Activated CD4-positive, CD25-positive, alpha-beta regulatory T cell treated with anti-CD3 and anti-CD28 coated beads, Interleukin-2, amount 50 U/mL, for 16 hours (primary cell): Measurements from ENCODE around the gene MASTL.
"Not testable (repeated sequence)": the region's sequence is repeated elsewhere in the genome, so short reads cannot be mapped to it uniquely, and the experiment has no call there.

Source experiments
- DNase-seq: peaks from one replicate; pipeline ENCODE4 v3.0.0-alpha.2; 2020; ENCODE audit warnings: low read depth, low spot score

The MASTL gene

DNA sequence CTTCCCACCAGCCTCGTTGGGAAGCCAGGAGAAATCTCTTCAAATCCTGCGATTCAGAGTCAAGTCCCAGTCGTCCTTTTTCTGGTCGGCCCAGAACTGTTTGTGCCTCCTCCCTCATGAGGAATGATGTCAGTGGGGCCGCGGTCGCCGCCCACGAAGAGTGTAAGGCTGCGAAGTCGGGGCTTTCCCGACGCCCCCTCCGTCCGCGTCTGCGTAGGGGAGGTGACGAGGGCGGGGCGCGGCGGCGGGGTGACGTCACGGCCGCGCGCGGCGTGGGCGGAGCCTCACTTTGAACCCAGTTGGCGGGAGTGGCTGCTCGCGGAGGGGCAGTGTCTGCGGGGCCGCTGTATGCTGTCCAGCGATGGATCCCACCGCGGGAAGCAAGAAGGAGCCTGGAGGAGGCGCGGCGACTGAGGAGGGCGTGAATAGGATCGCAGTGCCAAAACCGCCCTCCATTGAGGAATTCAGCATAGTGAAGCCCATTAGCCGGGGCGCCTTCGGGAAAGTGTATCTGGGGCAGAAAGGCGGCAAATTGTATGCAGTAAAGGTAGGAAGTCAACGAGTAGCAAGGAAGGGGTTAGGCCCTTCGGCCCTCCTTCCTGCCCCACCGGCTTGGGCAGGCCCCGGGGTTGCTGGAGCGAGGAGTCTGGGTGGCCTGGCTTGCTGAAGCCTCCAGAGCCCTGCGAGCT lies at the start of gene MASTL:
MASTL (plus strand) TSS at position 287 of the 689 bp plus-strand sequence; CDS start at position 362, 75 bp downstream.
- DNase-seq: peak; percentile 93

DNA sequence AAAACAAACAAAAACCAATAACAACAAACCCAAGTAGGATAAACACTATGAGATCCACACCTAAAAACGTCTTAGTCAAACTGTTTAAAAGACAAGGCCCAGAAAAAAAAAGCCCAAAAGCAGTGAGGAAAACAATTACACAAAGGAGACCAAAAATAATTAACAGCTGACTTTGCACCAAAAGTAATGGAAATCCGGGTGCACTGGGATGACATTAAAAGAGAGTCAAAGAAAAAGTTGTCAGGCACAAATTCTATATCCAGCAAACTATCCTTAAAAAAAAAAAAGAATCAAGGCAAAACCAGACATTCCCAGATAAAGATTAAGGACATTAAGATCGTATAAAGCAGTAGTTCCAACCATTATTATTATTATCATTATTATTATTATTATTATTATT lies 47.0 kb upstream of the MASTL start:
- DNase-seq: no peak

DNA sequence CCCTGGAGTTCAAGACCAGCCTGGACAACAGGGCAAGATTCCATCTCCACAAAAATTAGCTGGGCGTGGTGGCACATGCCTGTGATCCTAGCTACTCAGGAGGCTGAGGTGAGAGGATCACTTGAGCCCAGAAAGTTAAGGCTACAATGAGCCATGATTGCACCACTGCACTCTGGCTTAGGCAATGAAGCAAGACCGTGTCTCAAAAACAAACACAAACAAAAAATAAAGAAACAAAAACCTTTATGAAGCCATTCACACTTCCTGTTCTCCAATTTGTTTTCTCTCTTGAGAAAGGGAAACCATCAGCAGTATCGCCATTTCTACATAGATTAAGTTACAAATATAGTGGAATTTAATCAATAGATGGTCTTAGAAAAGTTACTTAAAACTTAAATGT lies 20.8 kb upstream of the MASTL start:
- DNase-seq: no peak

DNA sequence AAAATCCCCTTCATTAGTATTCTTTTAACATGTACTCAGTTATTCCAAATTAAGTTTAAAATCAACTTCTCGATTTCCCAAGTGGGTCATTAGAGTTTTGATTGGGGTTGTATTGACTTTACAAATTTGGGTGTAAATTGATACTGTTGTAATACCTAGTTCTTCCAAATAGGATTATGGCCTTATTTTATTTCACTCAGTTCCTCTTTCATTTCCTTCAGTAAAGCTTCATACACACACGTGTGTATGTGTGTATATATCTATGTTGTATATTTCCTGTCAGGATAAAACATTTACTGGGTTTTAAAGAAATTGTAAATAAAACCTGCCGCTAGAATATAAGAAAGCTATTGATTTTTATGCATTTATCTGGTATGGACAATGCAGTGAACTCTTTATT lies 16.9 kb upstream of the MASTL start:
- DNase-seq: no peak

DNA sequence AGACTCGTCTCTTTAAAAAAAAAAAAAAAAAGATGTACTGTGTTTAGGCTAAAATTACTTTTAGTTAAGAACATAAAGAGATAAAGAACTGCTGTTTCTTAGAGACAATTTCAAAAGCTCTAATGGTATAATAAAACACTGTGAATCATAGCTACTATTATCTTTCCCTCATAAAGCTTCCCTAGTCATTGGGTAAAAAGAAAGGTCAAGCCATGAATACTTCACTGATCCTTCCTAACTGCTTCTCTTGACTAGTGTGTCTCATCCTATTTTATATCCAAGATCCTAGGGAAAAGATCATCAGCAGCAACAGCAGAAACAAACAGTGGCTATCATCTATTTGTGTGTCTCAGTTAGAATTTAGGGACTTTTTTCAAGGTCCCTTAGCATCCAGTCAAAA lies 11.5 kb upstream of the MASTL start:
- no peak for DNase-seq

DNA sequence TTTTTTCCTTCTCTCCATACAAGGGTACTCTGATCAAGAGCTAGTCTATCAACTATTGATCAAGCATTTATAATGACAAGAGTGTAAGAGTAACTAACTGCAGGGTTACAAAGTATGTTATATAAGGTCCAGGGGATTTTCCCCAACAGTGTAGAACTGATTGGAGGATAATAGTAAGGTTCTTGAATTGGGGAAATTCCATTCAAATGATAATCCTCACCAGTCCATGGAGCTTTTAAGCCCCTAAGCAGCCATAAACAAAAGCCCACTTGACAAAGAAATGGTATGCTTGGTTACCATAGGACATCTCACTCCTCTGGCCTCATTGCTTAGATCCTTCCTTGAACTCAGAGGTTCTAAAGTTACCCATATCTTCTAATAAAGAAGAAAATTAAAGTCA lies 9.2 kb upstream of the MASTL start:
- no peak for DNase-seq

DNA sequence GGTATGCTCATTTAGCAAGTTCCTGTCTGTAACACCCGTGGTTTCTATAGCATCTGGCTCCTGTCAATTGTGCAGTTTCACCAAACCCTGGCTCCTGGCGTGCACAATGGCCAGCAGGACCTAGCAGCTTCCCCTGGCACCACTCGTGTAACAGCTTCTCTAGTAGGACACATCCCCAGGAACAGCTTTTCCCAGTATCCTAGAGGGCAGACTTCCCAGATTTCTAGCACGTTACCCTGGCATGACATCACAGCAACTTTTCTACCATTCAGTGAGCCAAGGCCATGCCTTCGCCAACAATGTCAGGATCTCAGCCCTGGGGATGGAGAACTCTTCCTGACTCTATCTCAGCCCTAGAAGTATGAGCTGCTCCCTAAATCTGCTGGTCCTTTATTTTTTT lies 7.5 kb upstream of the MASTL start:
- DNase-seq: no peak

DNA sequence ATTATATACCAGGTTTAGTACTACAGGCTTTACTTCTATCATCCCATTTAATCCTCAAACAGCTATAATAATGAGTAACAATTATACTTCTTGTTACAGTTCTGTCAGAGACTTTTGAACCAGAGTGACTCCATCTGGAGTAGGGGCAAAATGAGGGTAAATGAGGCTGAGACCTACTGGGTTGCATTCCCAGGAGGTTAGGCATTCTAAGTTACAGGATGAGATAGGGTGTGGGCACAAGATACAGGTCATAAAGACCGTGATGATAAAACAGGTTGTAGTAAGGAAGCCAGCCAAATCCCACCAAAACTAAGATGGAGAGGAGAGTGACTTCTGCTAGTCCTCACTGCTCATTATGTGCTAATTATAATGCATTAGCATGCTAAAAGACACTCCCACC lies 4.9 kb upstream of the MASTL start:
- DNase-seq: no peak

DNA sequence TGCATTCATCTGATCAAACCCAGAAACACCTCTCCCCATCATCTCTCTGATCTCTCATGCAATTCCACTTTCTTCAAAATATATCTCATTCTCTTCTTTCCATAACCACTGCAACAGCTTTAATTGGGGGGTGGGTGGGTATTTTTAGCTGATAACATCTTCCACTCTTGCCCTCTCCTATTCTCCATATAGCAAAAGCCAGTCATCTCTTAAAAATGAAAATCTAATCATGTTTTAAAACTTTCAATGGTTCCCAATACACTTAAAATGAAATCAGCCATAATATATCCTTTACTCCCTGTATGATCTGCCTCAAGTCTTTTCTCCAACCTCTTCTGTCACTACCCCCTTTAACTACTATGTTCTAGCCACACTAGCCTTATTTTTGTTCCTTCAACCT lies 2.5 kb upstream of the MASTL start:
- DNase-seq: no peak

DNA sequence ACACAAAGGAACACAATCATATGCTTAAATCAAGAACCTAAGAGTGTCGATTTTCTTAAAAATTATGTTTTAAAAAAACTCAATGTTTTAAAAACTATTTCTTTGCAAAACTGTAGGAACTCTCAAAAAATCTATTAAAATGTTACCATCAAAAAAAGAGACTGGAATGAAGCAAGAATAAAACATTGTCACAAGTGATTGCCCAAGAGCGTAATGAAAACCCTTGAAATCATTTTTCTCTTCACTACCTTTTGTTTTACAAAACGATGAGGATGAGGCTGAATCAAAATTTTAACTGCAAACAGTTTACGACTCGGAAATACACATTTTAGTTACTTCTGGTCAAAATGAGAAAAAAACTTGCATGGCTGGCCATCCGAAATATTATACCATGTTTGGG lies 1.8 kb upstream of the MASTL start:
- no peak for DNase-seq

DNA sequence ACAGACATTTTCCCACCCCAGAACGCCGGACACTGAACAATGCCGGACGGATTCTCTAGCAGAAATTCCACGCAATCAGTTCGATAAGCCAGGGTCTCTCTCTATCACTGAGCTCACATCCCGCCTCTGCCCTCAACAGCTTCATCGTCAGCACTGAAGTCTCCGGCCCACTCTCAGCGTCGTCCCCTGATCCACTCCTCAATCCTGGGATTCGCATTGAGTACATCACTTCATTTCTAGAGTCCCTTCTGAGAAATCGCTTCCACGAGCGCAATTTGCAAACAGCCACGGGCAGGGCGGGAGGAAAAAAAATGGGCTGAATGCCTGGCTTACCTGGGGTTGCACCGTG lies 1.3 kb upstream of the MASTL start:
- peak; percentile 11 for DNase-seq

DNA sequence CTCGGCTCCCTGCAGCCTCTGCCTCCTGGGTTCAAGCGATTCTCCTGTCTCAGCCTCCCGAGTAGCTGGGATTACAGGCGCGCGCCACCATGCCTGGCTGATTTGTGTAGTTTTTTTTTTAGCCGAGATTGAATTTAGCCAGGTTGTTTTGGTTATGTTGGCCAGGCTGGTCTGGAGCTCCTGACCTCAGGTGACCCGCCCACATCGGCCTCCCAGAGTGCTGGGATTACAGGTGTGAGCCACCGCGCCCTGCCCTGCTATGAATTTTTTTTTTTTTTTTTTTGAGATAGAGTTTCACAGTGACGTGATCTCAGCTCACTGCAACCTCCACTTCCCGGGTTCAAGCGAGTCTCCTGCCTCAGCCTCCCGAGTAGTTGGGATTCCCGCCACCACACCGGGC lies 1.4 kb downstream of the MASTL start:
- DNase-seq: not testable (repeated sequence)

DNA sequence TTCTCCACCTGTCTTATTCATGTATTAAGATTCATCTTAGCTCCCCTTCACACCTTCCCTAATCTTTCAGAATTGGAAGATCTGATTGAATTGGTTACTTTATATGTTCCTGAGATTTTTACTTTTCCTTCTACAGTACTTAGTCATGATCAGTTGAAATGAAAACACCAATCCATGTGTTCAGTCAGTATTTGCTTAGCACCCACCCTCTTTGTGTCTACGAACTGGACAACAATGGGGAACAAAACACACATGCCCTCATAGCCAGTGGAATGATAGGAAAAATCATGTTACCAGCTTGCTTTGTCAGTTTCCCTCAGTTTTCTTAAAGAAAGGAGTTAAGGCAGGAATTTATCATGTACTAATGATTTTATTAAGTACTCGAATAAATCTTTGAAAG lies 2.0 kb downstream of the MASTL start:
- no peak for DNase-seq

DNA sequence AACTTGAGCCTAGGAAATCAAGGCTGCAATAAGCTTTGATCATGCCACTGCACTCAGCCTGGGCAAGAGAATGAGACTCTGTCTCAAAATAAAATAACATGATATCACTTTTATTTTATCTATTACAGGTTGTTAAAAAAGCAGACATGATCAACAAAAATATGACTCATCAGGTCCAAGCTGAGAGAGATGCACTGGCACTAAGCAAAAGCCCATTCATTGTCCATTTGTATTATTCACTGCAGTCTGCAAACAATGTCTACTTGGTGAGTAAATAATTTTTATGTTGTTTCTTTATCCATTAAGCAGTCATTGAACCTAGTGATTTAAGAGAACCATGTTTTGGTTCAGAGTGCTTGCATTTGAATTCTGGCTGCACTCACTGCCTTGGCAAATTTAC lies 3.3 kb downstream of the MASTL start:
- DNase-seq: no peak

DNA sequence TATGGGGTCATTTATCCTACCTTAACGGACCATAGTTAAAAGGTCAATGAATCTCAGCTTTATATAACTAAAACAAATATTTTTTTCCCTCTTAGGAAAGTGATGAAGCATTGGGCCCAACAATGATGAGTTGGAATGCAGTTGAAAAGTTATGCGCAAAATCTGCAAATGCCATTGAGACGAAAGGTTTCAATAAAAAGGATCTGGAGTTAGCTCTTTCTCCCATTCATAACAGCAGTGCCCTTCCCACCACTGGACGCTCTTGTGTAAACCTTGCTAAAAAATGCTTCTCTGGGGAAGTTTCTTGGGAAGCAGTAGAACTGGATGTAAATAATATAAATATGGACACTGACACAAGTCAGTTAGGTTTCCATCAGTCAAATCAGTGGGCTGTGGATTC lies 14.7 kb downstream of the MASTL start:
- DNase-seq: no peak

DNA sequence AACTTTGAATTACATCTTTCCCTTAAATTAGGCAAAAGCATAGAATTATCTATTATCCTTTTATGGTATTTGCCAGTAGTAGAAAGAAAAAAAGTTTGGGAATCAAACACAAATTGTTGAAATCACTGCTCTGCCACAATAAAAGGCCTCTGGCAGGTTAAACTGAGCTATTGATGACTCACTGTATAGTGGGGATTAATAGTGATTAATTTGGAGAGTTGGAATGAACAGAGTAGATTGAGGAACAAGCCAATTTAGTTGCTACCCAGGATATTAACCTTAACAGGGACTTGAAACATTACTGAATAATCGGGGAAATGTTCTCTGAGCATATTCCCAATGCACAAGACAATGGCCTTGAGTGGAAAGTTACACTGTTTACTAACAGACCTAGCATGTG lies 33.1 kb downstream of the MASTL start:
- no peak for DNase-seq

DNA sequence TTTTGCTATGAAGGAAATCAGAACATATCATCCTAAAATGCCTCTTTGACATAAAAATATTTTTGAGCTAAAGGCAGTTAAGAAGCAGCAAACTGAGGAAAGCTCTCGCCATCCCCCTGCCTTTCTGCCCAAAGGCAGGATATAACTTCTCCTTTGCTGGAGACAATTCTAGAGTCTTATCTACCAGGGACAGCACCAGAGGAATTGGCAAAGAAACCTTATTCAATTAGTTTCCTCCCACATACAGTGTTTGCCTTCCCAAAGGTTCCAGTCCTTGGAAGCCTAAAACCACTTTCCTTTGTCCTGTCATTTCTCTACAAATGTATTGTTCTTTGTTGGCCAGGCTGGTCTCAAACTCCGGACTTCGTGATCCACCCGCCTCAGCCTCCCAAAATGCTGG lies 33.7 kb downstream of the MASTL start:
- DNase-seq: no peak

DNA sequence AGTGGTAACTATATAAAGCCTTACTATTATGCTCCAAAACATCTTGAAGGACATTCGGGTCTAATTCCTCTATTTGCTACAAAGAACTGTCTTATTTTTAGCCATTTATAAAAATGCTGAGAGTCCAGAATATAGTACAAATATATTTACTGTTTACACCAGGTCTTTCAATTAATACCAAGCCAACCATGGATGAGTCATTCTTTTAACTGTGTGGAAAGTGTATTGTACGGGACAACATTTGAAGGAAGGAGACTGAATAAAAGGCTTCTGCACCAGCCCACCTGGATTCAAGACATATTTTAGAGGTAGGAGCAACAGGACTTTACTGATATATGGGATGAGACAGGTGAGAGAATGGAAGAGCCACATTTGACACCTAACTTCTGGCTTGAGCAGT lies 35.4 kb downstream of the MASTL start:
- no peak for DNase-seq

DNA sequence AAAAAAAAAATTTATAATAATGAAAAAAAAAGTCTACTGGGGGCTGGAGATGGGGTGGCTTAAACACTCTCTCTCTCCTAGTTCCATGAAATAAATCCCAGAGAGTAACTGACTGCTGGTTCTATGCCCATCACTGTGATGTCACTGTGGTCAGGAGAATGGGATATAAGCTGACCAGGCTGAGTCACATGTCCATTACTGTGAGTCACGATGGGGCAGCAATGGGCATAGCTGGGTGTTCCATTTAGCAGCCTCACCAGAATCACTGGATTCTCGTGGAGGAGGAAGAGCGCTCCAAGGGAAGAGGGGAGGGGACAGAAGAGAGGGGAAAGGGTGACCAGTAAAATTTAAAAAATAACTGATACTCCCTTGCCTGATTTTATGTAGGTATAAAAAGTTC lies 37.1 kb downstream of the MASTL start:
- no peak for DNase-seq

DNA sequence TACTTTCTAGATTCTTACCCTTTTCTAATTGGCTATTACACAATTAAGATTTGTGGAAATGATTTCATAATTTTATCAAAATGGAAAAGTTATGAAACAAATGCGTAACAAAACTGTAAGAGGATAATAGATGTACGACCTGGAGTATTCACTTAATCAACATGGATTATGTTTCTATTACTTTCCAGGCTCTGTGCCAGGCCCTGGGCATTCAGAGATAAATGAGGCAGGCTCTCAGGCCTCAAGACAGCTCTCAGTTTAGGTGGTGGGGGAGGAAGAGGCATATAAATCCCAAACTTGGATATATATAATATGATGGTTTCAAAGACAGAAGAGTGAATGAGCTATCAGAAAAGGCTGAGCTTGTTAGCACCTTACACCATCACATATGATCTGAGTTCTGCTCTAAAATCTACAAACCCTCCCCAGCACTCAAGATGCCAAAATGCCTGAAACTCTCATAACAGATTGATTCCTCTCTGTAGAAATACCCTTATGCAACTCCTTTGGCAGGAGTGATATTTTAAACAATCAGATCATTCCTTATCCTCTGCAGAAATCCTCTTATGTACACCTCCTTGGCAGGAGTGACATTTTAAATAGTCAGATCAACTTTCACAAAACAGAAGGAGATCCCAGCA lies 42.9 kb downstream of the MASTL start:
- DNase-seq: no peak

DNA sequence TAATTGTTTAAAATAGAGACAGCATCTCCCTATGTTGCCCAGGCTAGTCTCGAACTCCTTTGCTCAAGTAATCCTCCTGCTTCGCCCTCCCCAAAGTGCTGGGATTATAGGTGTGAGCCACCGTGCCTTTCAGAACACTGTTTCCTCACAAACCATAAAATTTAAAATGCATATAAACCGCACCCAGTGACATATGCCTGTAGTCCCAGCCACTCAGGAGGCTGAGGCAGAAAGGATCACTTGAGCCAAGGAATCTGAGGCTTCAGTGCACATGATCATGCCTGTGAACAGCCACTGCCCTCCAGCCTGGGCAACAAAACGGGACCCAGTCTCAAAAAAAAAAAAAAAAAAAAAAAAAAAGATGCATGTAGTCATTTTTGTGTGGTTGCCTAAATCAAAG lies 48.7 kb downstream of the MASTL start:
- no peak for DNase-seq

DNA sequence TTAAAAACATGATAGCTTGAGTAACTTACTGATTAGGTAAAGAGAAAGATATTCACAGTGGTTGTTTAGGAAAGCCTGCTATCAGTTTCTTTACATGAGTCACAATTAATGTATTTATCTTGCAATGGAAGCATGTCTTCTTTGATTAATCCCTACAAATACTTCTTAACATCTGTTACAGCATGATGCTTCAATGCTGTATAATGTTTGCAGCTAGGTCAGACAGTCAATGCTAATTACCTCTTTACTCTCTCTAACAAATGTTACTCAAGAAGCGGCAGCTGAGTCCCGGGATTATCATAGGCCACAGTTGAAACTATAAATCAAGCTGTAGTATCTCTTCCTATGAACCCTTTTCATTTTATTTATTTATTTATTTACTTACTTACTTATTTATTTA lies 52.2 kb downstream of the MASTL start:
- no peak for DNase-seq

DNA sequence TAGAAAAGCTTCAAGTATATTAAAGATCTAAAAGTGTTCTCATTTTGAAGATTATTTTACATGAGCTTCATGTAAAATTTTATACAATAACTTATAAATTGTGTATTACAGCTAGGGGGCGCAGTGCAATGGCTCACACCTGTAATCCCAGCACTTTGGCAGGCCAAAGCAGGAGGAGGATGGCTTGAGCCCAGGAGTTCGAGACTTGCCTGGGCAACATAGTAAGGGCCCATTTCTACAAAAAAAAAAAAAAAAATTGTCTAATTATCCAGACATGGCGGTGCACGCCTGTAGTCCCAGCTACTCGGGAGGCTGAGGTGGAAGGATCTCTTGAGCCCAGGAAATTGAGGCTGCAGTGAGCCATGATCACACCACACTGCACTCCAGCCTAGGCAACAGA lies 68.8 kb downstream of the MASTL start:
- DNase-seq: peak; percentile 21

DNA sequence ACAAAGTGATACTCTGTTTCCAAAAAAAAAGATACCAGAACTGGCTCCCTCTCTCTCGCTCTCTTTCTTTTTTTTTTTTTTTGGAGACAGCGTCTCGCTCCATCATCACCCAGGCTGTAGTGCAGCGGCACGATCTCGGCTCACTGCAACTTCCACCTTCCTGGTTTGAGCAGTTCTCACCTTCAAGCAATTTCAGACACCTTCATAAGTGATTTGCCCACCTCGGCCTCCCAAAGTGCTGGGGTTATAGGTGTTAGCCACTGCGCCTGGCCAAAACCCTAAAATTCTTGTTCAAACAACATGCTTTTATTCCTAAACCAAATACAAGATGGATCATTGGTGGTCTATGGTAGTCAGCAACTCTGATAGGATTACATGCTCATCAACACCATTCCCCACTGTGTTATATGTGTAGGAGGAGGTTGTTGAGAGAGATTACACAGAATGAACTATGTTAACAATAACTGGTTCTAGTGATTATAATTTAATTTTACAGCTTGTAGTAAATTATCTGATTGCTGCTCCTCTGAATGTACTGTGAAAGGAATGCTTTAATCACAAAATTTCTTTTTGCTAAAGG lies 69.9 kb downstream of the MASTL start:
- no peak for DNase-seq
